Stimulated activated CD8-positive, alpha-beta memory T cell treated with anti-CD3 and anti-CD28 coated beads, Interleukin-2, amount 100 ng/mL, for 1 hour (primary cell): ENCODE results near the gene SAA2.
"Not testable (repeated sequence)": the region's sequence is repeated elsewhere in the genome, so short reads cannot be mapped to it uniquely, and the experiment has no call there.

Experiments
- DNase-seq, 2 donors: peaks; one replicate each; pipeline ENCODE4 v3.0.0-alpha.2; 2020; ENCODE audit warnings: low read depth in 2 of 2

SAA2 gene

GRCh38 chr11:18253233-18253632 is 4.8 kb upstream of the SAA2 start:
- no peak for DNase-seq

GRCh38 chr11:18247191-18247581 is 1.3 kb downstream of the SAA2 start:
- DNase-seq, result not testable (repeated sequence)

- not testable (repeated sequence) for DNase-seq
These were observed 1.9 kb downstream of the SAA2 start for GRCh38 chr11:18246379-18247190.

- DNase-seq, result no peak
These were observed 3.1 kb downstream of the SAA2 start for GRCh38 chr11:18245396-18245795.

GRCh38 chr11:18243783-18244362 is 4.6 kb downstream of the SAA2 start:
- DNase-seq, result peak; percentile 21 to 24

GRCh38 chr11:18239655-18240054 is 8.8 kb downstream of the SAA2 start:
- no peak for DNase-seq

- no peak for DNase-seq
These were observed 11.7 kb downstream of the SAA2 start, which contains the start of gene SAA4 for GRCh38 chr11:18236664-18237356. TSS of gene SAA4 (minus strand) at chr11:18236802. CDS start at chr11:18235926, 876 bp downstream.

GRCh38 chr11:18235394-18236334 is 12.8 kb downstream of the SAA2 start:
- no peak for DNase-seq

GRCh38 chr11:18233912-18234311 is 14.6 kb downstream of the SAA2 start:
- DNase-seq, result no peak

- DNase-seq, result no peak
These were observed 17.6 kb downstream of the SAA2 start for GRCh38 chr11:18230859-18231258.

- no peak for DNase-seq
These were observed 19.0 kb downstream of the SAA2 start for GRCh38 chr11:18229501-18229900.

GRCh38 chr11:18225913-18226312 is 22.6 kb downstream of the SAA2 start:
- DNase-seq, result no peak

GRCh38 chr11:18223591-18224387 is 24.7 kb downstream of the SAA2 start:
- DNase-seq, result no peak

- no peak for DNase-seq
These were observed 25.6 kb downstream of the SAA2 start for GRCh38 chr11:18222814-18223421.

- DNase-seq, result no peak
These were observed 27.1 kb downstream of the SAA2 start for GRCh38 chr11:18221274-18221876.

GRCh38 chr11:18209058-18209457 is 39.4 kb downstream of the SAA2 start:
- DNase-seq, result no peak

- no peak for DNase-seq
These were observed 43.7 kb downstream of the SAA2 start for GRCh38 chr11:18204771-18205170.

GRCh38 chr11:18204220-18204619 is 44.2 kb downstream of the SAA2 start:
- DNase-seq, result no peak

GRCh38 chr11:18203723-18204122 is 44.7 kb downstream of the SAA2 start:
- no peak for DNase-seq

GRCh38 chr11:18197738-18198137 is 50.7 kb downstream of the SAA2 start:
- DNase-seq, result not testable (repeated sequence)
